ENCODE measurements around the gene POP7. TPM values are rescaled to one million over a fixed set of nuclear protein-coding genes. Genes with fewer than 3 reads are reported as not detected.

The POP7 gene
- total and polyA plus RNA-seq, 4 donors = 19.1 to 40.1 (median 33.8) TPM

GRCh38 chr7:100678291-100678984, 27.5 kb upstream of the POP7 start:
- H3K4me3 ChIP-seq (ENCODE audit: low read depth in 1 of 3, low read length in 3 of 3) = no peak overlapping the region
- 86% methylated on average over 35 of the region's 35 CpGs for WGBS
- H3K27me3 ChIP-seq (ENCODE audit: control insufficient read depth in 4 of 4, insufficient read depth in 4 of 4, low read length in 3 of 4) = no peaks in the 10 kb centered on the region
- H3K9me3 ChIP-seq (ENCODE audit: control insufficient read depth in 4 of 4, low read length in 3 of 4) = no peaks in the 10 kb centered on the region
- H3K36me3 ChIP-seq (ENCODE audit: control insufficient read depth in 4 of 4, insufficient read depth in 3 of 4, low read depth in 1 of 4, low read length in 3 of 4) = peaks cover 13 to 51% (median 18%) of the 10 kb centered on the region in 4 donors
- no peak overlapping the region for H3K27ac ChIP-seq (ENCODE audit: low read depth in 1 of 2, low read length in 2 of 2)
- H3K9ac ChIP-seq (ENCODE audit: low read depth in 1 of 2, low read length in 2 of 2) = no peak overlapping the region
- peaks cover 0 to 12% (median 8%) of the 10 kb centered on the region in 4 donors for H3K4me1 ChIP-seq (ENCODE audit: control insufficient read depth in 4 of 4, insufficient read depth in 4 of 4, low read length in 3 of 4)
- no peak for DNase-seq (ENCODE audit: low spot score)
- TF ChIP-seq HNF4A (conservative IDR thresholded peaks at IDR 0.05) (no peak), TAF1 (conservative IDR thresholded peaks at IDR 0.05) (no peak), HNF4G (IDR thresholded peaks at IDR 0.05) (no peak), FOXA1 (IDR thresholded peaks at IDR 0.05) (no peak), RXRA (IDR thresholded peaks at IDR 0.05) (no peak), EGR1 (IDR thresholded peaks at IDR 0.05; ENCODE audit: low read depth in 2 of 2) (no peak)
- TF ChIP-seq, protein P1, sequence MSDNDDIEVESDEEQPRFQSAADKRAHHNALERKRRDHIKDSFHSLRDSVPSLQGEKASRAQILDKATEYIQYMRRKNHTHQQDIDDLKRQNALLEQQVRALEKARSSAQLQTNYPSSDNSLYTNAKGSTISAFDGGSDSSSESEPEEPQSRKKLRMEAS (IDR thresholded peaks at IDR 0.05) = no peak

DNA sequence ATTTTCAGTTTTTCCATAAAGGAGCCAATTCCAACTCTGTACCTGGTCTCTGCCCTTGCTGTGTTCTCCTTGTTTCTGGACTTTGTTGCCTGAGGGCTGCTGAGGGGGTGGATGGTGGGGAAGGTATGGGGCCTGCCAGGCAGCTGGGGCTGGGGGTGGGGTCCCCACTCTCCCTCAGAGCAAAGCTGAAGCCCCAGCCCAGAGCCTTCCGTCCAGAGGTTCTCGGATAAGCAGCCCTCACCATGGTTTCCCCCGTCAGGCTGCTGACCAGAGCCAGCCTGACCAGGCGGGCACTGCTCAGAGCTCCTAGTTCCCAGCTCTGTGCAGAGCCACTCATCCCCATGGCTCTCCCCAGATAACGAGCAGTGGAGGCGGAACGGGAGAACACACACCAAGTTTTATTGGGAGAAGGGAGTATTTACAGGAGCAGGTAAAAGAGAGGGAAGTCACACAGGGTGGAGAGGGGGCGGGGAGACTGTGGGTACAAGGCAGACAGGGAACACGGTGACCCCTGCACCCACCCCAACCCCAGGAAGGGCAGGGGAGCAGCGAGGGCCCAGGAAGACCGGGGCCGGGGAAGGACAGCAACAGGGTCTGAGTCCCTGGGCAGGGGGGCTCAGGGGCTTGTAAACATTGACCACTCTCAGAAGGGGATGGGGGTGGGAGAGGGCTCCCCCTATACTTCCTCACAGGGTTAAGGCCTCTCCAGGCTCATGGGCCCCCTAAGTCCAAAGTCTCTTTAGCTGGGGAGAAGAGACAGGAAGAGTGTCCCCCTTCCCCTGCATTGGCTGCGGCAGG, 26.6 kb upstream of the POP7 start:
- Histone ChIP-seq H3K27me3 (ENCODE audit: control insufficient read depth in 4 of 4, insufficient read depth in 4 of 4, low read length in 3 of 4) (no peaks in the 10 kb centered on the region), H3K36me3 (ENCODE audit: control insufficient read depth in 4 of 4, insufficient read depth in 3 of 4, low read depth in 1 of 4, low read length in 3 of 4) (peaks cover 13 to 56% (median 22%) of the 10 kb centered on the region in 4 donors), H3K4me3 (ENCODE audit: low read depth in 1 of 3, low read length in 3 of 3) (no peak overlapping the region), H3K27ac (ENCODE audit: low read depth in 1 of 2, low read length in 2 of 2) (no peak overlapping the region), H3K4me1 (ENCODE audit: control insufficient read depth in 4 of 4, insufficient read depth in 4 of 4, low read length in 3 of 4) (peaks cover 0 to 12% (median 8%) of the 10 kb centered on the region in 4 donors), H3K9me3 (ENCODE audit: control insufficient read depth in 4 of 4, low read length in 3 of 4) (no peaks in the 10 kb centered on the region), H3K9ac (ENCODE audit: low read depth in 1 of 2, low read length in 2 of 2) (no peak overlapping the region)
- DNase-seq (ENCODE audit: low spot score) = no peak
- TF ChIP-seq NR2F2 (IDR thresholded peaks at IDR 0.05) = no peak
- no peak for TF ChIP-seq RXRA (IDR thresholded peaks at IDR 0.05)
- TF ChIP-seq HNF4G (IDR thresholded peaks at IDR 0.05) = no peak
- no peak for TF ChIP-seq FOXA1 (IDR thresholded peaks at IDR 0.05)
- no peak for TF ChIP-seq HNF4A (conservative IDR thresholded peaks at IDR 0.05)
- no peak for TF ChIP-seq CTCF (IDR thresholded peaks at IDR 0.05; ENCODE audit: low read depth, low read length, missing input control)
- no peak for TF ChIP-seq JUND (IDR thresholded peaks at IDR 0.05)
- TF ChIP-seq, protein P1 (IDR thresholded peaks at IDR 0.05) = no peak
- no peak for TF ChIP-seq TAF1 (conservative IDR thresholded peaks at IDR 0.05)
- 81% methylated on average over 13 of the region's 13 CpGs for WGBS

DNA sequence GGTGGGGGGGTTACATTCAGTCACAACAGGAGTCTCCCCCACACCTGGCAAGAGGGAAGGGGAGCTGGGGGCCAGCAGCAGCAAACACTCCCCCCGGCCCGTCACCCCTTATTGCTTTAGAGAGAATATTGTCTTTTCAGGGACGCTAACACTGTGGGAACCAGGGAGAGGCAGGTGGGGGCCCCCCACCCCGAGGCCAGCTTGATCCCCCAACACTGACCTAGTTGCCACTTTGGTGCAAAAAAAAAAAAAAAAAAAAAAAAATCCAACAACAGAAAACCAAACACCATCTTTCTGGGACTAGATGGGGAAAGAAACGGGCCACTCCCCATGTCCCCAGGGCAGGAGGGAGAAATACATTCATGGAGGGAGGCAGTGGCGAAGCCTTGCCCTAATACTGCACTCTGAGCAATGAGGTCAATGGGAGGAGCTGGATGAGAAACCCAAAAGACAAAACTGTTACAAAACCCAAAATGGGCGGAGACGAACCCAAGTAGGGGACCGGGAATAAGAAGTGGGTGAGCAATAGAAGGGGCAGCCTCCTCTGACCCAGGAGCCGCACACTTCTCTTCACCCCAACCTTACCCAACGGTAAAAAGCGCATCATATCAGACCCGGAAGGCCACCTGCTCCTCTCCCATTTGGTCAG, 25.9 kb upstream of the POP7 start:
- H3K4me3 ChIP-seq (ENCODE audit: low read depth in 1 of 3, low read length in 3 of 3) = no peak overlapping the region
- DNase-seq (ENCODE audit: low spot score) = no peak
- no peaks in the 10 kb centered on the region for H3K9me3 ChIP-seq (ENCODE audit: control insufficient read depth in 4 of 4, low read length in 3 of 4)
- H3K27me3 ChIP-seq (ENCODE audit: control insufficient read depth in 4 of 4, insufficient read depth in 4 of 4, low read length in 3 of 4) = no peaks in the 10 kb centered on the region
- TF ChIP-seq HNF4A (conservative IDR thresholded peaks at IDR 0.05) (no peak), EGR1 (IDR thresholded peaks at IDR 0.05; ENCODE audit: low read depth in 2 of 2) (no peak), REST (IDR thresholded peaks at IDR 0.05) (no peak), HNF4G (IDR thresholded peaks at IDR 0.05) (no peak), FOXA2 (IDR thresholded peaks at IDR 0.05) (no peak)
- TF ChIP-seq, protein P2, sequence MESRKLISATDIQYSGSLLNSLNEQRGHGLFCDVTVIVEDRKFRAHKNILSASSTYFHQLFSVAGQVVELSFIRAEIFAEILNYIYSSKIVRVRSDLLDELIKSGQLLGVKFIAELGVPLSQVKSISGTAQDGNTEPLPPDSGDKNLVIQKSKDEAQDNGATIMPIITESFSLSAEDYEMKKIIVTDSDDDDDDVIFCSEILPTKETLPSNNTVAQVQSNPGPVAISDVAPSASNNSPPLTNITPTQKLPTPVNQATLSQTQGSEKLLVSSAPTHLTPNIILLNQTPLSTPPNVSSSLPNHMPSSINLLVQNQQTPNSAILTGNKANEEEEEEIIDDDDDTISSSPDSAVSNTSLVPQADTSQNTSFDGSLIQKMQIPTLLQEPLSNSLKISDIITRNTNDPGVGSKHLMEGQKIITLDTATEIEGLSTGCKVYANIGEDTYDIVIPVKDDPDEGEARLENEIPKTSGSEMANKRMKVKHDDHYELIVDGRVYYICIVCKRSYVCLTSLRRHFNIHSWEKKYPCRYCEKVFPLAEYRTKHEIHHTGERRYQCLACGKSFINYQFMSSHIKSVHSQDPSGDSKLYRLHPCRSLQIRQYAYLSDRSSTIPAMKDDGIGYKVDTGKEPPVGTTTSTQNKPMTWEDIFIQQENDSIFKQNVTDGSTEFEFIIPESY (IDR thresholded peaks at IDR 0.05) = no peak
- no peak overlapping the region for H3K9ac ChIP-seq (ENCODE audit: low read depth in 1 of 2, low read length in 2 of 2)
- no peak overlapping the region for H3K27ac ChIP-seq (ENCODE audit: low read depth in 1 of 2, low read length in 2 of 2)
- peaks cover 13 to 63% (median 27%) of the 10 kb centered on the region in 4 donors for H3K36me3 ChIP-seq (ENCODE audit: control insufficient read depth in 4 of 4, insufficient read depth in 3 of 4, low read depth in 1 of 4, low read length in 3 of 4)
- H3K4me1 ChIP-seq (ENCODE audit: control insufficient read depth in 4 of 4, insufficient read depth in 4 of 4, low read length in 3 of 4) = peaks cover 0 to 12% (median 8%) of the 10 kb centered on the region in 4 donors
- 79% methylated on average over 13 of the region's 13 CpGs for whole genome bisulfite sequencing
